Measurements from ENCODE around the gene LNPEP.
"Not testable (repeated sequence)": the region's sequence is repeated elsewhere in the genome, so short reads cannot be mapped to it uniquely, and the experiment has no call there.

The LNPEP gene

DNA sequence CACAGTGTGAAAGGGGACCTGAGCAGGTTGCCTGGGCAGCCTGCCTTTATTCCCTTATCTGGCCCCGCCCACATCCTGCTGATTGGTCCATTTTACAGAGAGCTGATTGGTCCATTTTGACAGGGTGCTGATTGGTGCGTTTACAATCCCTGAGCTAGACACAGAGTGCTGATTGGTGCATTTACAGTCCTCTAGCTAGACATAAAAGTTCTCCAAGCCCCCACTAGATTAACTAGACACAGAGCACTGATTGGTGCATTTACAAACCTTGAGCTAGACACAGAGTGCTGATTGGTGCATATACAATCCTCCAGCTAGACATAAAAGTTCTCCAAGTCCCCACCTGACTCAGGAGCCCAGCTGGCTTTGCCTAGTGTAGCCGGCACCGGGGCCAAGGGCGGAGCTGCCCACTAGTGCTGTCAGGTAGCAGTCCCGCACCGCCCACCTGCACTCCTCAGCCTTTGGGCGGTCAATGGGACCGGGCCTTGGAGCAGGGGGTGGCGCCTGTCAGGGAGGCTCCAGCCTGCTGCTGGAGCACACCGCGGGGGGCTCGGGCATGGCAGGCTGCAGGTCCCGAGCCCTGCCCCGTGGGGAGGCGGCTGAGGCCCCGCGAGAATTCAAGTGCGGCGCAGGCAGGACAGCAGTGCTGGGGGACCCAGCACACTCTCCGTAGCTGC lies 149.0 kb downstream of the LNPEP start:
- WGBS = 95% methylated on average over 21 of the region's 21 CpGs

GRCh38 chr5:97085459-97086181 lies 149.7 kb downstream of the LNPEP start:
- Histone ChIP-seq H3K36me3 (ENCODE audit: insufficient read depth, low read length) (no peaks in the 10 kb centered on the region), H3K9ac (ENCODE audit: low read depth, low read length) (no peak overlapping the region), H3K4me1 (ENCODE audit: insufficient read depth, low read length) (no peaks in the 10 kb centered on the region), H3K9me3 (ENCODE audit: insufficient read depth, low read depth, low read length) (0 out of 2 replicates have a peak, but pooled peaks cover 14% of the 10 kb centered on the region), H3K27ac (ENCODE audit: low read depth, low read length) (no peak overlapping the region), H3K27me3 (ENCODE audit: insufficient read depth, low read length) (no peaks in the 10 kb centered on the region), H3K4me3 (ENCODE audit: low read length) (no peak overlapping the region)
- 96% methylated on average over 21 of the region's 22 CpGs for WGBS

More for the DNA sequence above, 149.0 kb downstream of the LNPEP start:
- H3K9me3 ChIP-seq (ENCODE audit: insufficient read depth, low read depth, low read length) = 0 out of 2 replicates have a peak, but pooled peaks cover 14% of the 10 kb centered on the region
- not testable (repeated sequence) for H3K27ac ChIP-seq (ENCODE audit: low read depth, low read length); H3K36me3 ChIP-seq (ENCODE audit: insufficient read depth, low read length); H3K4me3 ChIP-seq (ENCODE audit: low read length); H3K27me3 ChIP-seq (ENCODE audit: insufficient read depth, low read length); H3K4me1 ChIP-seq (ENCODE audit: insufficient read depth, low read length); H3K9ac ChIP-seq (ENCODE audit: low read depth, low read length)

Data from HUES64 (cell line).